ENCODE results near the gene URM1.

DNA sequence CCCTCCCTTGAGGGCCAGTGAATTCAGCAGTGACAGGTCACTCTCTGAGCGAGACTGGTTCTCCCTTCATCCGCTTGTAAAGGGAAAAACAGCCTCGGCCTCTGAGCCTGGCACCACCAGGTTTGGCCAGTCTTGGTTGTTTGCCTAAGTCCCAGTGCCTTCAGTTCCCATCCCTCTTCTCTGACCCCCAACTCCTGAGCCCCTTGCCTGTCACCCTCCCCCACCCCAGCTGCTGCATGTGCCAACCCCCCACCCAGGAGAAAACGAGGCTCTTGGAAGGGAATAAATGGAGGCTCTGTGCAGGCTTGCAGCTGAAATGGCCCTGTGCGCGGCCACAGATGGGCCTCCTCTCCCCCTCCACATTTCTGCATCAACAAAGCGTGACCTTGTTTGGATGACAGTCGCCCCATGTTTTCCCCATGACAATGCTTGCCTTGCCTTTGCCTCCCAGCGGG, 3.1 kb downstream of the URM1 start:
- TF ChIP-seq POLR2A (IDR thresholded peaks at IDR 0.05): no peak
- TF ChIP-seq POLR2AphosphoS5 (IDR thresholded peaks at IDR 0.05): no peak
- TF ChIP-seq, protein P1, sequence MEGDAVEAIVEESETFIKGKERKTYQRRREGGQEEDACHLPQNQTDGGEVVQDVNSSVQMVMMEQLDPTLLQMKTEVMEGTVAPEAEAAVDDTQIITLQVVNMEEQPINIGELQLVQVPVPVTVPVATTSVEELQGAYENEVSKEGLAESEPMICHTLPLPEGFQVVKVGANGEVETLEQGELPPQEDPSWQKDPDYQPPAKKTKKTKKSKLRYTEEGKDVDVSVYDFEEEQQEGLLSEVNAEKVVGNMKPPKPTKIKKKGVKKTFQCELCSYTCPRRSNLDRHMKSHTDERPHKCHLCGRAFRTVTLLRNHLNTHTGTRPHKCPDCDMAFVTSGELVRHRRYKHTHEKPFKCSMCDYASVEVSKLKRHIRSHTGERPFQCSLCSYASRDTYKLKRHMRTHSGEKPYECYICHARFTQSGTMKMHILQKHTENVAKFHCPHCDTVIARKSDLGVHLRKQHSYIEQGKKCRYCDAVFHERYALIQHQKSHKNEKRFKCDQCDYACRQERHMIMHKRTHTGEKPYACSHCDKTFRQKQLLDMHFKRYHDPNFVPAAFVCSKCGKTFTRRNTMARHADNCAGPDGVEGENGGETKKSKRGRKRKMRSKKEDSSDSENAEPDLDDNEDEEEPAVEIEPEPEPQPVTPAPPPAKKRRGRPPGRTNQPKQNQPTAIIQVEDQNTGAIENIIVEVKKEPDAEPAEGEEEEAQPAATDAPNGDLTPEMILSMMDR (IDR thresholded peaks at IDR 0.05): no peak
